Endodermal cell (in vitro differentiated cells): ENCODE results near the gene DNAAF8. TPM values are rescaled to one million over a fixed set of nuclear protein-coding genes. Genes with fewer than 3 reads are reported as not detected.

Source experiments
- DNase-seq: peaks from one replicate; pipeline ENCODE4 v3.0.0-alpha.2; 2017
- H3K27ac ChIP-seq: 2 replicates; pipeline ENCODE4 v1.5.1; 2013; ENCODE audit warnings: mild to moderate bottlenecking, low read depth, low read length, moderate library complexity
- H3K27me3 ChIP-seq: 2 replicates; pipeline ENCODE4 v1.6.1; 2013; ENCODE audit warnings: mild to moderate bottlenecking, low read length, moderate library complexity; ENCODE audit not compliant: insufficient read depth, control insufficient read depth, poor library complexity, severe bottlenecking
- H3K36me3 ChIP-seq: 2 replicates; pipeline ENCODE4 v1.7.0; 2013; ENCODE audit warnings: mild to moderate bottlenecking, low read length, moderate library complexity; ENCODE audit not compliant: control insufficient read depth, insufficient read depth
- H3K4me1 ChIP-seq: one replicate; pipeline ENCODE4 v1.7.0; 2013; ENCODE audit warnings: low read length; ENCODE audit not compliant: control insufficient read depth, insufficient read depth
- H3K4me3 ChIP-seq: 2 replicates; pipeline ENCODE4 v1.5.1; 2013; ENCODE audit warnings: mild to moderate bottlenecking, low read length, moderate library complexity
- H3K9ac ChIP-seq: 2 replicates; pipeline ENCODE4 v1.6.1; 2013; ENCODE audit warnings: mild to moderate bottlenecking, low read length, moderate library complexity; ENCODE audit not compliant: poor library complexity, severe bottlenecking; ENCODE audit errors: extremely low read depth
- H3K9me3 ChIP-seq: 2 replicates; pipeline ENCODE4 v1.6.1; 2013; ENCODE audit warnings: mild to moderate bottlenecking, low read length, moderate library complexity; ENCODE audit not compliant: control insufficient read depth
- H3K27ac Mint-ChIP-seq: 2 replicates; pipeline ENCODE4 v1.8.0; 2020; ENCODE audit warnings: mixed read lengths
- H3K27me3 Mint-ChIP-seq: 2 replicates; pipeline ENCODE4 v1.8.0; 2021; ENCODE audit warnings: mild to moderate bottlenecking, mixed read lengths; ENCODE audit not compliant: insufficient read depth
- H3K36me3 Mint-ChIP-seq: 2 replicates; pipeline ENCODE4 v1.8.0; 2020; ENCODE audit warnings: low read depth, mixed read lengths
- H3K4me1 Mint-ChIP-seq: 2 replicates; pipeline ENCODE4 v1.8.0; 2020; ENCODE audit warnings: mixed read lengths
- H3K4me3 Mint-ChIP-seq: 2 replicates; pipeline ENCODE4 v1.8.0; 2020; ENCODE audit warnings: mild to moderate bottlenecking, moderate library complexity, mixed read lengths
- H3K9me3 Mint-ChIP-seq: 2 replicates; pipeline ENCODE4 v1.8.0; 2020; ENCODE audit warnings: mild to moderate bottlenecking, mixed read lengths
- CTCF ChIP-seq: fragments of 200-600 bp; sonication (generic); conservative IDR thresholded peaks from 2 replicates; pipeline ENCODE4 v1.5.0; 2021; ENCODE audit warnings: antibody characterized with exemption, mild to moderate bottlenecking
- WGBS, 2 experiments: methylation state at CpG; one replicate each; pipeline versions ENCODE4 v1.1.5 to v1.1.7; 2013; ENCODE audit warnings: missing lambda C conversion rate in 2 of 2, mixed read lengths in 1 of 2; ENCODE audit not compliant: insufficient coverage in 1 of 2, insufficient read length in 1 of 2; 5-methylcytosine and 5-hydroxymethylcytosine counted together
- total RNA-seq, 2 donors: library from RNA; stranded (reverse); fragmentation: NEBNext Ultra II Directional in 1 of 2; extraction: Animal tissue kit (Norgen Biotek cat#: 25700) in 1 of 2; gene quantifications; 2 replicates in 1 of 2; 3 replicates in 1 of 2; pipeline ENCODE4 v1.2.1, GENCODE V29; 2021

Gene DNAAF8
- total RNA-seq, 2 donors from 2014 or later, result 0.35 to 0.64 TPM

GRCh38 chr16:4777339-4778049 lies 43.2 kb downstream of the DNAAF8 start:
- no peaks in the 10 kb centered on the region for H3K36me3 ChIP-seq
- H3K27me3 Mint-ChIP-seq, result no peaks in the 10 kb centered on the region
- no peaks in the 10 kb centered on the region for H3K9me3 Mint-ChIP-seq
- TF ChIP-seq CTCF, result no peak
- no peak overlapping the region for H3K4me3 Mint-ChIP-seq
- no peak overlapping the region for H3K9ac ChIP-seq
- no peak overlapping the region for H3K27ac ChIP-seq
- H3K27me3 ChIP-seq, result no peaks in the 10 kb centered on the region
- H3K9me3 ChIP-seq, result no peaks in the 10 kb centered on the region
- H3K4me3 ChIP-seq, result no peak overlapping the region
- no peaks in the 10 kb centered on the region for H3K36me3 Mint-ChIP-seq
- H3K4me1 Mint-ChIP-seq, result peaks cover 5% of the 10 kb centered on the region
- H3K4me1 ChIP-seq, result peaks cover 3% of the 10 kb centered on the region
- DNase-seq, result no peak
- H3K27ac Mint-ChIP-seq, result no peak overlapping the region
- WGBS, 2 experiments, result 91 to 93% methylated on average over 7 to 17 of the region's 17 CpGs

DNA sequence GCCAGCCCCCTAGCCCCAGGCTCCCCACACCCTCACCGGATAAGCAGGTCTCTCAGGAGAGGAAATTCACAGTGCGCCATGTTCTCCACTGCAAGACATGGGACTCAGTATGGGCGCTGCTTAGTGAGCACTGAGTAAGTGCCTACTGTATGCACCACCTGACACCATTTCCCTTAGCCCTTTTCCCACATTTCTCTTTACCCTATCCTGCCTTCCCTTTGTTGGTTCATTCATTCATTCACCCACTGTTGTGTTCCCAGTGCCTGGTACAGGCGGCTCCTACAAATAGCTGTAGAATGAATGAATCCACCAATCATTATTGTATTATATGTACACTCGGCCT lies 43.7 kb downstream of the DNAAF8 start:
- TF ChIP-seq CTCF, result no peak
- no peaks in the 10 kb centered on the region for H3K9me3 ChIP-seq
- Mint-ChIP-seq H3K36me3 (no peaks in the 10 kb centered on the region), H3K4me3 (no peak overlapping the region), H3K9me3 (no peaks in the 10 kb centered on the region), H3K27ac (no peak overlapping the region), H3K27me3 (no peaks in the 10 kb centered on the region), H3K4me1 (peaks cover 5% of the 10 kb centered on the region)
- no peak for DNase-seq
- WGBS, 2 experiments, result 89 to 100% methylated on average over 3 to 5 of the region's 5 CpGs
- H3K4me1 ChIP-seq, result peaks cover 3% of the 10 kb centered on the region
- no peak overlapping the region for H3K4me3 ChIP-seq
- no peaks in the 10 kb centered on the region for H3K36me3 ChIP-seq
- no peak overlapping the region for H3K27ac ChIP-seq
- no peak overlapping the region for H3K9ac ChIP-seq
- H3K27me3 ChIP-seq, result no peaks in the 10 kb centered on the region

DNA sequence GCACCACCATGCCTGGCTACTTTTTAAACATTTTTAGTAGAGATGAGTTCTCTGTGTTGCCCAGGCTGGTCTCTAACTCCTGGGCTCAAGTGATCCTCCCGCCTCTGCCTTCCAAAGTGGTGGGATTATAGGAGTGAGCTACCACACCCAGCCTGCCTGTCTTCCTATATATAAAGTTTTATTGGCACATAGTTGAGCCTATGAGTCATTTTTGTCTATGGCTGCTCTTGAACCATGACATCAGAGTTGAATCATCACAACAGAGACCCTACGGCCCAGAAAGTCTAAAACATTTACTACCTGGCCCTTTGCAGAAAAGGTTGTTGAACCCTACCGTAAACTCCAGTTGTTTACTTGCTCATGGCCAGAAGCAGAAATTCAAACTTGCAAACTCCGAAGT lies 45.9 kb downstream of the DNAAF8 start:
- Histone ChIP-seq H3K4me3 (no peak overlapping the region), H3K9ac (no peak overlapping the region), H3K36me3 (no peaks in the 10 kb centered on the region), H3K9me3 (no peaks in the 10 kb centered on the region), H3K4me1 (peaks cover 2% of the 10 kb centered on the region), H3K27me3 (no peaks in the 10 kb centered on the region), H3K27ac (no peak overlapping the region)
- Mint-ChIP-seq H3K4me1 (no peaks in the 10 kb centered on the region), H3K4me3 (no peak overlapping the region), H3K27me3 (no peaks in the 10 kb centered on the region), H3K27ac (no peak overlapping the region), H3K36me3 (no peaks in the 10 kb centered on the region), H3K9me3 (no peaks in the 10 kb centered on the region)
- TF ChIP-seq CTCF, result no peak
- no peak for DNase-seq
- WGBS, 2 experiments, result 92 to 100% methylated on average over 3 to 4 of the region's 4 CpGs
